Inflammatory macrophage (primary cell): ENCODE results near the gene EFCAB12.

Experiments used
- DNase-seq, 2 donors: peaks; one replicate each; pipeline ENCODE4 v3.0.0-alpha.2; 2020 to 2022

Gene EFCAB12

GRCh38 chr3:129442947-129443346 is 14.5 kb upstream of the EFCAB12 start:
- no peak for DNase-seq

DNA sequence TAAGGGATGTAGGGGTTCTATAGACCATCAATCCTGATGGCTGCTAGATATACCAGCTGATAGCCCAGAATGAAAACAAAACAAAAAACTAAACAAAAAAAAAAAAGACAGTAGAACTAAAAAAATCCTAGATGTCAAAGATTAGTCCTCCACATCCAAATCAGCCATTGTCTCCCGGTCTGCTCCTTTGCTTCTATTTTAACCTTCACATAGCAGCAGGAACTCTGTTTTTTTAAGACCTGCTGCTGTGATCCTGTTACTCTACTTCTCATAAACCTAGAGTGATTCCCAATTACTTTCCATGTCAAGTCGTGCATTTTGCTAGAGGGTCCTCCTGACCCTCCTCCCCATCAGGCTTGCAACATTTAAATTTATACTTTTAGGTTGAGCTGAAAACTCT is 14.1 kb upstream of the EFCAB12 start:
- DNase-seq, result no peak

- peak; percentile 17 to 24 for DNase-seq
Observed at GRCh38 chr3:129441782-129442181, 13.3 kb upstream of the EFCAB12 start.

DNA sequence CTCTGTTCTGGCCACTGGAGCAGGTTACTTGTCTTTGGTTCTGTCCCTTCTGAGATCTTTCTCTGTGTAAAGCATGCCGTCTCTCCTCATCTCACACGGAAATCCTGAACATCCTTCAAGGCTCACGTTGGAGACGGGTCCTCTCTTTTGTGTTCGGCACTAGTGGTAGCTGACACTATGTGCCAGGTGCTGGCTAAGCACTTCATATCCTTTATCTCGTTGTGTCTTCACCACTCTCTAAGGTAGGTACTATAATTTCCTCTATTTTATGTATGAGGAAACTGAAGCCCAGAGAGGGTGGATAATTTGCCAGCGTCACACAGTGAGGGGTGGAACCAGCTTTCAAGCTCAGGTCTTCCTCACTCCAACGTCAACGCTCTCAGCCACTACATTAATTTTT is 12.8 kb upstream of the EFCAB12 start:
- DNase-seq, result no peak

DNA sequence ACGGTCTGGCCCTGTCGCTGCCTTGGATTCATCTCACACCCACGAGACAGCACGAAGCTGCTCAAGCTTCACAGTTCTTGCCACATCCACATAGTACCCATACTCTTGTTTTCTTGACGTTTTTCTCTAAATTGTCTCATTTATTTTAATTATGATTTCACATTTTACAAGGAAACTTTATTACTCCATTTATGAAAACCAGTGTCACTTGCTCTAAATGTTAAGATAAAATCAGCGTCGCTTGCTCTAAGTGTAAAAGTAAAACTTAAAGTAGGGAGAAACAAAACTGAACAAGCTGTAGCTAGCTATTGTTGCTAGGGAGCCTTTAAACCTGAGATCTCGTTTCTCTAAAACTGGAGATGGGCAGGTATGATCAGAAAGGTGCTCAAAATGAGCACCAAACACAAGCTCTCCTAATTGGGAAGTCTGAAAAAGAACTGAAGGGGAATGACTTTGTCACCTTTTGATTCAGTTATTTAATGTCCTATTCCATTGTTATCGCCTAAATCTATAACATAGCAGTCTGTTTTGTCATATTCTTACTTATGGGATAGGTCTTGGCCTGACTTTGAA is 12.3 kb upstream of the EFCAB12 start:
- peak; percentile 62 to 86 for DNase-seq

DNA sequence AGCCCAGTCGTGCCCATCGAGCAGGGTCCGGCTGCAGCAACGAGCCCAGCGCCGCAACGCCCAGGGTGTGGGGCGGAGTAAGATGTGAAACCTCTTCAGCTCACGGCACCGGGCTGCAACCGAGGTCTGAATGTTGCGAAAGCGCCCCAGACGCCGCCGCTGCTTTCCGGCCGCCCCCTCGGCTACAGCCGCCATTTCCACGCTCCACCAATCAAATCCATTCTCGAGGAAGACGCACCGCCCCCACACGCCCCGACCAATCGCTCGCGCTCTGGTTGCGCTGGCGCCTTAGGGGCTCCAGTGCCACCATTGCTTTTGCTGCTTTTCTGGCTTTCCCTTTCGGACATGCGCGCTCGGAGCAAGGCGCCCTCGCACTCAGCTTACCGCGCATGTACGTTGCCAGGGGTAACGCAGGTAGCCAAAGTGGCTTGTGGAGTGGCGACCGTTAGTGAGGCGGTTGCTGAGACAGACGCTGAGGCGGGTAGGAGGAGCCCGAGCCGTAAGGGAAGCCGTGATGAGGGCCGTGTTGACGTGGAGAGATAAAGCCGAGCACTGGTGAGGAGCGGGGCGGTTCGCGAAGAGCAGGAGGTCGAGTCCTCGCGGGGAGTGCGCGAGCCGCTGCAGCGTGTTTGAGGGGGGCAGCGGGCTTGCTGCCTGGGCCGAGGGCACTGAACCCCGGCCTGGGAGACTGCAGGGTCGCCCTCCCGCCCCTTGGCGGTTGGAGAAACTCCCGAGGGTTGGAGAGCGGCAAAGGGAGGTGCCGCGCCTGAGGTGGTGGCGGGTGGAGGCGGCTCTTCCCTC is 11.6 kb upstream of the EFCAB12 start, which contains the start of the genes IFT122 and MBD4:
IFT122 (plus strand) TSS at position 408 of the 801 bp plus-strand sequence; CDS start at position 515, 107 bp downstream.
MBD4 (minus strand) TSS at position 132 of the 801 bp plus-strand sequence; CDS start at position 17, 115 bp downstream.
- peak; percentile 100 for DNase-seq

DNA sequence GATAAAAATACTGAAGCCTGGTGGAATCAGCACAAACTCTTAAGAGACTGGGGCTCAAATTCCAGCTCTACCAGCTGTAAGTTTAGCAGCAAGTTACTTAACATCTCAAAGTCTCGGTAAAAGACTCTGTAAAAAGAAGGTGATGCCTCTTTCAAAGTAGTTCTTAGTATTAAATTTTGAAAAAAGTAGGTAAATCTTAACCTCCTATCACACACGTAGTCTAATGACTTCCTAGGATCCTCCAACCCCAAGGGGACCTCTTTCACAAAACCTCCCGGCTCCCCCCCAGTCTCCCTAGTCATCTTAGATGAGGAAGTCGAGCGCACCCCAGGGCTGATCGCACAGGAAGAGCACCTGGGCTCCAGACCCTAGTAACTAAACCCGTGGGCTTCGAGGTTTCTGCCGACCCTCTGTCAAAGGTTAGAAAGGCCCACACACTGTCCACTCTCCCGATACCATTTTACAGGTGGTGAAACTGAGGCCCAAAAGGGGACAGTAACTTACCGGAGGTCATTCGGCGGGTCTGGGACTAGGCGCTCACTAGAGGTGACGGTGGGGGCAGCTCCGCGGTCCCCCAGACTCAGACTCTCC is 10.9 kb upstream of the EFCAB12 start:
- peak; percentile 57 to 71 for DNase-seq

DNA sequence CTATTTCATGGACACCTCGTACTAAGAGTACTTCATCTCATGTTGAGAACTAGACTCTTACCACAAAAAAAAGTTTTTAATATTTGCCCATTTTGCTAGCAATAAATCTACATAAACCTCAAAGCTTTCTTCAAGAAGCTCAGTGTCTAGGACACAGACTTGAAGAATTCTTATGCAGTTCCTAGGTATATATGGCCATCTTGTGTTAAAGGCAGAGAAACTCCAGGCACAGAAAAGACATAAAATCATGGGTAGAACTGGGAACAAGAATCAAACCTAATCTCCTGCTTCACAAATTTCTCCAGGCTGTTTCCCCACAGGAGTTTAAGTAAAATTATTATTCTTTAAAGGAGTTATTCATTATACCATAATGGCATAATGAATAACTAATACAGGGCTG is 6.9 kb upstream of the EFCAB12 start:
- no peak for DNase-seq

- no peak for DNase-seq
Observed at GRCh38 chr3:129434140-129434539, 5.7 kb upstream of the EFCAB12 start.

- no peak for DNase-seq
Observed at GRCh38 chr3:129433565-129433964, 5.1 kb upstream of the EFCAB12 start.

GRCh38 chr3:129432671-129433070 is 4.2 kb upstream of the EFCAB12 start:
- peak; percentile 26 to 61 for DNase-seq

DNA sequence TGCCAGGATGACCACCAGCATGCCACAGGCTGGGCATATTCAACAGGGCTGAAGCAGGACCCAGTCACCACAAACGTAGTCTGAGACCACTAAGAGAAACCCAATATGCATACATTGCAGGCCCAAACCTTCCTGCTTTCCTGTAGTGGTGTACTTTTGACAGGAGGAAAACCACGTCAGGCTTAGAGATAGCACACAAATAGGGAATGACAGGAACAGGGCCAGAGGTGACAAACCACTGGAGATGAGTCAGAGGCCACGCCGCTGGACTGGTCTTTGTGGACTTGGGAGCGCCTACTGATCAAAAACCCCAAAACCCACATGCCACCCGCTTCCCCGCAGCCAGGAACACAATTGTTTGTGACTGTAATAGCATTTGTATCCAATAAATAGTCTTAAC is 3.6 kb upstream of the EFCAB12 start:
- peak; percentile 26 to 74 for DNase-seq

DNA sequence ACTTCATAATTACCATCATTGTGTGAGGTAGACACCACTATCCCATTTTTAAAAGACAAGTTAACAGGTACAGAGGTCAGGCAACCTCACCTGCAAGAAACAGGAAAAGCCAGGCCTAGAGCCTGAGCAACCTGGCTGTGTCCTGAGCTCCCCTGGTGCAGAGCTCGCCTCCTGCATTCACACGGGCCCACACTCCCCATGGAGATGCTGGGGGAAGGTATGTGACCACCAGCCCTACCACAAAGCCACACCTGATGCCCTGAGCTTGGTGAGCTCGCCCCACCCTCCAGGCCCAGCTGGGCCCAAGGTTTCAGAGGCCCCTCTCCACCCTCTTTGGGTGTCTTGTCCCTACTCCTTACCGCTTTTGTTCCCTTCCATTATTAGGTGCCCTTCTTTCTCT is 1.2 kb upstream of the EFCAB12 start:
- no peak for DNase-seq

DNA sequence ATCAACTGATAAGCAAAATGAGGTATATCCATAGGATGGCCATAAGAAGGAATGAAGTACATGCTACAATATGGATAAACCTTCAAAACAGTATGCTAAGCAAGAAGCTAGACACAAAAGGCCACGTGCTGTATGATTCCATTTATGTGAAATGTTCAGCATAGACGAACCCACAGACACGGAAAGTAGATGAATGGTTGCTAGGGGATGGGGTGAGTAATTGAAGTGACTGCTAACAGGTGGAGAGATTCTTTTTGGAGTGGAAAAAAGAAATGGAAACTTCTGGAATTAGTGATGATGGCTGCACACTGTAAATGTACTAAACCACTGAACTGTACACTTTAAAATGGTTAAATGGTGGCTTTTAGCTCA is 630 bp upstream of the EFCAB12 start:
- DNase-seq, result no peak

DNA sequence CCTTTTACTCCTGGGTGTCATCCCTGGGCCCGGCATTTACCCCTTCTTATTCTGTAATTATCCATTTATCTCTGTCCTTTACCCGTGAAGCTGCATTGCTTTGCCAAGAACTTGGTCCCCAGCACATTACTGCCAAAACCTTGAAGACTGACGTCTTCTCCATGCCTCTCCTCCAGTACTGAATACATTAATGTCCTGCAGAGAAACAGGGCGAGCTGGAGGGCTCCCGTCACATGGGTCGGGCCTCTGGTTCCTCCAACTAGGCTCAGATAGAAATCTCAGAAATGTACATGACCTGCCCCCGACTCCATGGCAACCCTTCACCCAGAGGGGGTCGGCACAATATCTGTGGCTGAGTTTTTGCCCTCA is 445 bp downstream of the EFCAB12 start:
- DNase-seq, result no peak

DNA sequence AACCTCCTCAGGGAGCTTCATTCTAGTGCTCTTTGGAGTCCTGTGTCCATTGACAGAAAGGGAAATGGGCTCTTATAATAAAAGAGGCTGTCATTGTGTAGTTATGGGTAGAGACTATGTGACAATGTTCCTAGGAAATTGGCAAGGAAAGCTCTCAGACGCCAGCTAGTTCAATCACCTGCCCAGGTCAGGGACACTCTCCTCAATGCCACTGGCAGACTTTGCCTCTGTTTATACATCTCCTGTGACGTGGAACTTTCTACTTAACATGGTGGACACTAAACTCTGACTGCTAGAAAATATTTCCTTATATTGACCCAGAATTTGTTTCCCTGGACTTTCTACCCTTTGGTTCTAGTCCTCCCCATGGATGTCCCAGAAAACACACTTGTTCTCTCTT is 2.8 kb downstream of the EFCAB12 start:
- no peak for DNase-seq

GRCh38 chr3:129425213-129425612 is 3.2 kb downstream of the EFCAB12 start:
- DNase-seq, result no peak

GRCh38 chr3:129424185-129424841 is 4.1 kb downstream of the EFCAB12 start:
- peak; percentile 83 to 89 for DNase-seq

GRCh38 chr3:129422897-129423296 is 5.5 kb downstream of the EFCAB12 start:
- no peak for DNase-seq

DNA sequence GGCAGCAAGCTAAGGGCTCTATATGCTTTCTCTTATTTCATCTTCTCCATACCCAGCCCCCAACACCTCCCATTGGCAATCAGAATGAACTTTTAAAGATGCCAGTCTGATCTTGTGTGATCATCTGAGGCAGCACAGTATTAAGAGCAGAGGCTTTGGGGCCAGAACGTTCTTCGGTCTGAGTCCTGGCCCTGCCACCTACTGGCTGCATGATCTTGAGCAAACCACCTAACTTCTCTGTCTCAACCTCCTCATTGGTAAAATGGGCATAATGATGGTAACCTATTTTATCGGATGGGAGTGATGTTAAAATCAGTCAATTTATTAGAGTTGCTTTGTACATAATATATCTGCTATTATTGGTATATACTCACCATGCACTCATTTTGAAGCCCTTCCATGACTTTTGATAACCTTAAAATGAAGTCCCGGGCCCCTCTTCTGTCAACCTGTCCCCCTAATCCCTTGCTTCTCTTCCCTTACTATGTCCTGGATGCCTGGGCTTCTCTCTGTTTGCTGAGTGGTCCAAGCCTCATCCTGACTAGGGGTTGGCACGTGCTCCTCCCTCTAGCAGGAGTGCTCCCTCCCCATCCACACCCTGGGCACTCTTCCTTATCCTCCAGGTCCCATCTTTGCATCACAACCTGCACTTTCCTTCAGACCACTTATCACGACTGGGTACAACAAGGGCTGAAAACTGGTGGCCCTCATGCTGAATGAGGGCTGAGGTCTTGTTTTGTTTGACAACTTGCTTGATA is 6.3 kb downstream of the EFCAB12 start:
- no peak for DNase-seq

DNA sequence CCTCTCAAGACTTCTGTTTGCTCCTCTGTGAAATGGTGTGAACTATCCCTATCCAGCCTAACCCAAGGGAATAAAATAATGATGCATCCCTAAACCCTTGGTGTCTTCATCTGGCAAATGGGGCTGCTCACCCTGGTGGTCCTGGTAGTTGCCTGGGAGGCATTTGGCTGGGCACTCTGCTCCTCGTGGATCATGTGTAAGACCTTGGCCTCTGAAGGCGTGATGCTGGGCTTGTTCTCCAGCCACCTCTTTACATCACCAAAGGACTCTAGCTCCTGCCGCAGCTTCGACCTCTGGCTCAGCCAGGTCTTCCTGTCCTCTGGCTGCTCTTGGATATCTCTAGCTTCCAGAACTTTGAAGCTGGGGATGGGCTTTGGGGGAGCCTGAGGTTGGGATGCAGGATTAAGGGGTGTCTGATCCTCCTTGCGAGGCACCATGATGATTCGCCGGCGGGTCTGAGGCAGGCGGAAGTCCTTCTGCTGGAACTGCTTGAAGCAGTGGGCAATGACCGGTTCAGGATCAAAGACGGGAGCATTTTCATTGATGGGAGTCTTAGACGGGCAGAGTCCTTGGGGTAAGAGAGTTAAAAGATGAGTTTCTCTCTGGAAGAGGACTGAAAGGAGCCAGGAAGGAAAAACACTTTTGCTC is 7.1 kb downstream of the EFCAB12 start:
- DNase-seq, result no peak

DNA sequence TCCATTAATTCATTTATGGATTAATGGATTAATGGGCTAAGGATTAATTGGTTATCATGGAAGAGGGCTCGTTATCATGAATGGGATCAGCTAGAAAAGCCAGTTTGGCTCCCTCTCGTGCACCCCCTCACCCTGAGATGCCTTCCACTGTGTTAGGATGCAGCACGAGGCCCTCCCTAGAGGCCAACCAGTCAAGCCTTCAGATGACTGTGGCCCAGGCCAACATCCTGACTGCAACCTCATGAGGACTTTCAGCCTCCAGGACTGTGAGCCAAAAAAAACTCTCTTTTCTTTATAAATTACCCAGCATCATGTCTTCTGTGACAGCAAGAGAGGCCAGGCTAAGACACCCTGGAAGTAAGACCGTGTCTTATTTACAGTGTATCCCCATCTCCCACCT is 9.0 kb downstream of the EFCAB12 start:
- DNase-seq, result no peak
